Right forelimb (tissue), 1 donor: ENCODE results near the gene ANKRD66.
"Not testable (repeated sequence)": the region's sequence is repeated elsewhere in the genome, so short reads cannot be mapped to it uniquely, and the experiment has no call there.

Source experiments
- DNase-seq: peaks from one replicate; pipeline ENCODE4 v3.0.0-alpha.2; 2018

The ANKRD66 gene

DNA sequence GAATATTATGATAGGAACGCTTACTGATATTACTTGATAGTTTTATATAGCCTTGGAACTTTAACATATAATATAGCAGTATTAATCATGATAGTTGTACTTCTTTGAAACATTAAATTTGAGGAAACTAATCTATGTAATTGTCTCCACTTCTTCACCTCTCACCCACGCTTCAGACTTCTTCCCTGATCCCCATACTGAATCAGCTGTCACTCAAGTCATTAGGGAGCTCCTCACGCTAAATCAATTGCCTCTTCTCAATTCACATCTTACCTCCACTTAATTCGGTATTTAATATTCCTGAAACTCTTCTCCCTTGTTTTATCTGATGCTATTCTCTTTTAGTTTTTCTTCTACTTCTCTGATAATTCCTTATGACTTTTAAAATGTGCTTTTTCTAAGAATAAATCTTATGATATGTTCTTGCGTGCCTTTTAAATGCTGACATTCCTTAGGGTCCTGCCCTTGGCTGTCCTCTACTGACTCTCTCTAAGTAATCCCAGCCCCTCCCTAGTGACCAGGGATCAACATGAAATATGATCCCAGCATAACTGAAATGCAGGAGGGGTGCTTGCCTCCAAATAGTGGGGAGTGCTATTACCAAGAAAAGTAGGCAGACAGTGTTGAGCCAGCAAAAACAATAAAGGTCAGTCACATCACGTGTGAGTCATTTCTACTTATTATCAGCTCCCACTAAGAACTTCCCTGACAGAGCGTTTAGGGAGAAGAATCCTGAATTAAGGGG lies 9.9 kb downstream of the ANKRD66 start:
- DNase-seq, result no peak

DNA sequence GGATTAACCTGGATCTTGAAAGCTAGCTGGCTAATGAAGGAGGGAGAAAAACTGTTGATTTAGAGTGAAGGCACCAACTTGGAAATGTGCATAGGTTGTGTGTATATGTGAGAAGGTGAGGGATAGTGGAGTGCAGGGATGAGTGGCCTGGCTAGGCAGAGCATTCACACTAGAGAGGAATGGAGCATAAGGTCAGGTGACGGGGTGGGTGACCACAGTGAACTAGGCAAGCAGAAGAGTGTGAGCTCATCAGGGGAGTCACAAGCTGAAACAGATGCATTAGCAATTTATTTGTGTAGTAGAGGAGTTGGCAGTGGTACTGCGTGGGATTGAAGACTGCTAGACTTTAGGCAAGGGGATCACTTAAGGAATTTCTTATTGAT lies 10.5 kb downstream of the ANKRD66 start:
- no peak for DNase-seq

DNA sequence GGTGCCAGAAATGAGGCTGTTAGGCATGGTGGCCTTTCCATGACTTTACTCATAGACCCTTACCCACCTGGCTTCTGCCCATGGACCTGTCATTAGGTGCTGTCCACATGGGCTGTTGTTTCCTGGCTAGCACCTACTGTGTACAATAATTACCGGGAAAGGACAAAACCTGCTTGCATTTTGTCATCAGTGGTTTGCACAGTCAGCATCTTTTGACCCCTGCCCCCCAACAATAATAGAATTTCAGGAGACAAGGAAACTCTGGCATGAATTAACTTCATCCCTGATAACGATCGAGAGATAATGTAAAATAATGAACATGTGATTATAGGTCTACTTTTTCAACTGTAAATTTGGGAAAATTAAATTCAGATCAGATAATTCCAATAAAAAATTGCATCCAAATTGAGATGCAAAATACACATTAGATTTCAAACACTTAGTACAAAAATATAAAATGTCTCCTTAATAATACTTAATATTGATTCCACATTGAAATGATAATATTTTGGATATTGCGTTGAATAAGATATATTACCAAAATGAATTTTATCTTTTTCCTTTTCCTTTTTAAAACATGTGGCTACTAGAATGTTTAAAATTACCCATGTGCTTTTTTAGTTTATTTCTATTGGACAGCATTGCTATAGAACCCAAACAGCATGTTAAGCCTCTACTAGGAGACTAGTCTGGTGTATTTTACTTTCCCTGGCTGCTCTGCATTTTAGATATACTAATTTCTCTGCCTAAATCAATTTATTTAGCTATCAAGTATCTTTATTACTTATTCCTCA lies 12.4 kb downstream of the ANKRD66 start:
- no peak for DNase-seq

DNA sequence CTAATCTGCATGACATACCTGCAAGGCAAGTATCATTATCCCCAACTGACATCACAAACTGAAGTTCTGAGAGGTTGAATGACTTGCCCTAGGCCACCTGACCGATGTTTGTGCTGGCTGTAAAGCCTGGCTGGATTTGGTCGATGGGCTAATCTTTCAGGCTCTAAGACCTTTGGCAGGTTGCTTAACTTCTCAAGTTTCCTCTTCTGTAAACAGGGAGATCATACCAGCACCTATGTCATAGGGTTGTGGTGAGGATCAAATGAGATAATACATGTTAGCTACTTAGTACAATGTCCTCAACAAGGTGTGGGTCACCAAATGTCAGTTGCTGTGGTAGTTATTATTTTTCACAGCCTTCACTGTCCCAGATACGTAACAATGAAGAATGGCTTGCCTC lies 14.2 kb downstream of the ANKRD66 start:
- DNase-seq, result no peak

DNA sequence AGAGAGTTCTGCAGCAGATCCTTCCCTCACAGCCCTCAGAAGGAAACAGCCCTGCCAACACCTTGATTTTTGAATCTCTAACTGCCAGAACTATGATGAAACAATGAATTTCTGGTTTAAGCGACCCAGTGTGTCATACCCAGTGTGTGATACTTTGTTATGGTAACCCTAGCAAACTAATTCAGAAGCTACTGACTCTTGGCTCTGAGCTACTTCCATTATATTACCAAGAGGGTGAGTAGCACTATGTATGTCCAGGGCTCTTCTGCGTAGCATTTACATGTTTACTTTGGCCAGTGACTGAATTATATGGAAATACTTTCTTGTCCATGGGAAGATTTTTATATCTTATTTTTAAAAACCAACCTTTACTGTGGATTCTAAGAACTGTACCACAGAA lies 16.7 kb downstream of the ANKRD66 start:
- DNase-seq, result no peak

DNA sequence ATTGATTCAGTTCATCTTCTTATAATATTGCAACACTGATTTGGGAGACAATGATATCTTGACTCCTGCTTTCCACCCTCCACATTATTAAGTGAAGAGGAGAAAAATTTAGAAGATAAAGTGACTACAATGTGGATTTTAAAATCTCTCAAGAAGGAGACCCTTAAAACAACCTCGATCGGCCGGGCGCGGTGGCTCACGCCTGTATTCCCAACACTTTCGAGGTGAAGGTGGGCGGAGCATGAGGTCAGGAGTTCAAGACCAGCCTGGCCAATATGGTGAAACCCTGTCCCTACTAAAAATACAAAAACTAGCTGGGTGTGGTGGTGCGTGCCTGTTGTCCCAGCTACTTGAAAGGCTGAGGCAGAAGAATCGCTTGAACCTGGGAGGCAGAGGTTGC lies 17.5 kb downstream of the ANKRD66 start:
- not testable (repeated sequence) for DNase-seq

DNA sequence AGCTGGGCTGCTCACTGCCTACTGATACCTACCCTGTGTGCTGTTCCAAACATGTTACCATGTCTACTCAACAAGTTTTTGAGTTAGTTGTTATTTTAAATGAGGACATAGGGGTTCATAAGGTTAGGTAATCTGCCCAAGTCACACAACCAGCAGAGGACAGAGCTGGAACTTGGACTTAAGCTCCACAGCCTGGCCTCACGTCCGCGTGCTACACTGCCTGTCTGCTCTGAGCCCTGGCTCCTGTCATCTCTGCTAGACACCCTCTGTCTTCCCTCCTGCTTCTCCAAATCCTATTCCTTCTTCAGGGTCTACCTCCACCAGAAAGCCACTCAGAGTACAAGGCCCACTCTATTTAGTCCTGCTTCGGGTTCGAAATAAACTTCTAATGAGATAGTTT lies 18.2 kb downstream of the ANKRD66 start:
- no peak for DNase-seq

DNA sequence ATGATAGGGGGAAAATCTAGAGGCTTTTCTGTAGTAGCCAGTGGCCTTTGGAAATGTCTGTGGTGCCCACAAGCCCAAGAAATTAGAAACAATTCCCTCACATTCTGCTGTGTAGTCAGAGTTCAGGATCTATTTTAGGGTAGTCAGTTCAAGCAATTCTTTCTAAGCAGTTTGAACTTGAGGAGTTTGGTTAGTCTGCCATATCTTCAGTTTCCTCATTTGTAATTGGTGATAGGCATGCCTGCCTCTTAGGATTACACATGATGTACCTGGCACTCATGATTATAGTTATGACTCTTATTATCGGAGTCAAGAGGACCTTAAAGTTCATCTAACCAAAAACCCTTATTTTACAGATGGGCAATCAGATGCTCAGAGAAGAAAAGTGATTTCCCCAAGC lies 25.3 kb downstream of the ANKRD66 start:
- DNase-seq, result no peak

DNA sequence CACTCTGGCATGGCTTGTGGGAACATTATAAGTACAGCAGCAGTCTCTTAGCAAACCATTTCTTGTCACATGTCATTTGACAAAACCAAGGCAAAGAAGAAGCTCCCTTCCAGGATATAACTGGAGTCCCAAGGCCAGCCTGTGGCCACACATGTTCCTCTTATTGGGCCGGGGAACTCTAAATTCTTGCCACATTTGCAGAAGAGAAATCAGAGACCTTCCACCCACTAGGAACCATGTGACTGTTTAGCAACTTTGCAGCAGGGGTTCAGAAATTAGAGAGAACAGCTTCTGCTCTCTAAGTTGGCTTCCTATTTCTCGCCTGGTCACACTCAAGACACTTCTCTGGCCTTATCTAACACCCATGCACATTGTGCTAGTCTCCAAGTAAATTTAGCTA lies 26.0 kb downstream of the ANKRD66 start:
- no peak for DNase-seq

DNA sequence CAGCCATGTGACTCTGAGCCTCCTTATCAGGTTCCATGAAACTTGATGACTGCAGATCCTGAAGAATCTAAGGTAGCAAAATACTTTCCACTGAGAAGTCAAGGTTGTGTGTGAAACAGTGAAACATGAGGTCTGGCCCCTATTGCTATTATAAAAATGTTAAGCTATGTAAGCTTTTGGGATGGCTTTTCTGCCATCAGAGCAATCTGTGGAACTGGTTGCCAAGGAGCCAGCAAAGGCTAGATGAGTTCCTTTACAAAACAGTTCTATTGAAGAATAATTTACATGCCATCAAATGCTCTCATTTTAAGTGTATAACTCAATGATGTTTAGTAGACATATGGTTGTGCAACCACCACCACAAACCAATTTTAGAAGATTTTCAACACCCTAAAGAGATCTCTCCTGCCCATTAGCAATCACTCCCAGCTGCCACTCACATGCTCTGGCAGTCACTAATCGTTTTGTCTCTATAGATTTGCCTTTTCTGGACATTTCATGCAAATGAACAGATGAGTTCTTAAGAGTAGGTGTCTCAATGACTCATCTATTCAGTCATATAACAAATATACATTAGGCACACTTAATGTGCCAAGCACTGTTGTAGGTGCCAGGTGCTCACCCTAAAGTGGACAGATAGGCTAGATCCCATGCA lies 26.6 kb downstream of the ANKRD66 start:
- no peak for DNase-seq

DNA sequence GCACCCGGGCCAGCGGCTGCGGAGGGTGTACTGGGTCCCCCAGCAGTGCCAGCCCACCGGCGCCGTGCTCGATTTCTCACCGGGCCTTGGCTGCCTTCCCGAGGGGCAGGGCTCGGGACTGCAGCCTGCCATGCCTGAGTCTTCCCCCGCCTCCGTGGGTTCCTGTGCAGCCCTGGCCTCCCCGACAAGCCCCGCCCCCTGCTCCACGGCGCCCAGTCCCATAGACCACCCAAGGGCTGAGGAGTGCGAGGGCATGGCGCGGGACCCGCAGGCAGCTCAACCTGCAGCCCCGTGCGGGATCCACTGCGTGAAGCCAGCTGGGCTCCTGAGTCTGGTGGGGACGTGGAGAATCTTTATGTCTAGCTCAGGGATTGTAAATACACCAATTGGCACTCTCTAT lies 28.0 kb downstream of the ANKRD66 start:
- not testable (repeated sequence) for DNase-seq

DNA sequence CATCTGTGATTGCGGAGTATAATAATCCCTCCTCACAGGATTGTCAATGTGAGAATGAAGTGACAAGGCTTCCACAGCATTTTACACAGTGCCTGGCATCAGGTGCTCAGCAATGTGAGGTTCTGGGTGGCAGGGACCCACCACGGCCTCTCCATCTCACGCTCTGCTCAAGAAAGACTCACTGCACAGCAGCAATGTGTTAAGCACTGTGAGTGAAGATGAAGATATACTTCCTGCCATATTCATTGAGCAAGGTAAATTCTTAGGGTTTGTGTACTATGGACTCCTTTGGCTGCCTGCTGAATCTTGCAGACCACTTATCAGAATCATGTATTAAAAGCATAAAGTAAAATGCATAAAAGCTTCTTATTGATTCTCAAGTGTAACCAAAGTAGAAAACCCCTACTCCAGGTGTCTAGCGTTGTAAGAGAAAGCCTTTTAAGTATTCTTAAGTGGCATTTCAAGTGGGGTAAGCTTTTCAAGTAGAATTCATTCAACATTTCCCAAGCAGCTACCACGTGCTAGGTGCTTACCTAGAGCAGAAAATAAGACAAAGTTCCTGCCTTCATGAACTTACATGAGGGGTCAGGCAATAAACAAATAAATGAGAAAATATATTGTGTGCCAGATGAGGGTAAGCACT lies 29.5 kb downstream of the ANKRD66 start:
- no peak for DNase-seq

DNA sequence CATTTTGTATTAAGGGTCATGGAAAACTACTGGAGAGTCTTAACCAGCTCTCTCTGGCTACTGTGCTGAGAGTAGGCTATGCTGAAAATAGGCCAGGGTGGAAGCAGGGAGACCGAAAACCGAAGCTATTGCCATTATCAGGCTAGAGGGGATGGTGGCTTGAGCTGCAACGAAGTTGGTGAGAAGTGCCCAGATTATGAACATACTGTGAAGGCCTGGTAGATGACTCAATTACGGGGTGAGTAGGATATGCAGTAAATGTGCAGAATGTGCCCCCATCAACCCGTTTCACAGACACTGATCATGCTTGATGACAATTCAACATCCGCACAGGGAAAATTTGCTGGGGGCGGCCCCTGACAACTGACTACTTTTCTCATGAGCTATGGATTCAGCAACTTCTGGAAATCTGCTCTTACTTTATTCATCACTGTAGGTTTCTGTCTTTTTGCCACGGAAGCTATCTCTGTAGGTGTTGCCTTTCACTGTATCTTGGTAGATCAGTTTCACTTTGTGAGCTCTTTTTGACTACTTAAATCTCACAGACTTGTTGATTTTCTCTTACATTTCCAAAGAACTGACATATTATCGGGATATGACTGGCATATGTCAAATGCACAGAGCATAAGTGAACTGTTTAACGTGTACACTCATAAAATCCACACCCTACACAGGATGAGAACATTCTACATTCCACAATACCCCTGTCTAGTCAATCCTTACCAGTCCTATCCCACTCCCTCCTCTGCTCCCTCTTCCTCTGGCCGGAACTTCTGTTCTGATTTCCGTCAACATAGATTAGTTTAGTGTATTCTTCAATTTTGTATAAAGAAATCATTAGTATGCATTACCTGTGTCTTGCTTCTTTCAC lies 31.0 kb downstream of the ANKRD66 start:
- no peak for DNase-seq

DNA sequence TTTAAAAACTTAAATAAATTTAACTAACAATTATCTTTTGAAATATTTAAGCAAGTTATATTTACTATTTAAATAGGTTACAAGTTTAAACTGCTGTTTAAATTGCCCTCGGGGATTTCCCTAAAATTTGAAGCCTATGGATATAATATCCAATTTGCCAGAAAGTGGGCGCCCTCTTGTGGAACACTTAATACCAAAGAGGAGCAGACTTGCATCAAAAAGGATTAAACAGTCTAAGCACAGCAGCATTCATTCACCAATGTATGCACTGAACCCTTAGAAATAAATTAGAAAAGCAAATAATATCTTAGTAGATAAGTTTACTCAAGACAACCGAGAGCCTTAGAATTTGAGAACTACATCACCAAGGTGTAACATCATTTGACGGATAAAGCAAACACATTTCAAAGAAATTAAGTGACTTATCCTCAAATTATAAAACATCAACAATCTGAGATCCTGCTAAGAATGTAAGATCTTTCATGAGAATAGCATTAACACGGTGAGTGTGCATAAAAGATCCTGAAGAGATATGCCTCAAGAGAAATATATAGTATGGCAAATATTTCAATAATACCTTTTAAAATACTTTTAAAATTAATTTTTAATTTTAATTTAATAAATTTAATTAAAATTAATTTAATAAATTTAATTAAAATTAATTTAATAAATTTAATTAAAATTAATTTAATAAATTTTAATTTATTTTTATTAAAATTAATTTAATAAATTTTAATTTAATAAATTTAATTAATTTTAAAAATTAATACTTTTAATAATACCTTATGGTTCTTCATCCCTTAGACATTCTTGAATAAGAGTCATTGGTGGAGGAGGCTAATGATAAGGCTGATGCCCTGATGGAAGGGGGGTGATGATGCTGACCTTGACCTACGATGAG lies 35.0 kb downstream of the ANKRD66 start:
- DNase-seq, result peak; percentile 56

DNA sequence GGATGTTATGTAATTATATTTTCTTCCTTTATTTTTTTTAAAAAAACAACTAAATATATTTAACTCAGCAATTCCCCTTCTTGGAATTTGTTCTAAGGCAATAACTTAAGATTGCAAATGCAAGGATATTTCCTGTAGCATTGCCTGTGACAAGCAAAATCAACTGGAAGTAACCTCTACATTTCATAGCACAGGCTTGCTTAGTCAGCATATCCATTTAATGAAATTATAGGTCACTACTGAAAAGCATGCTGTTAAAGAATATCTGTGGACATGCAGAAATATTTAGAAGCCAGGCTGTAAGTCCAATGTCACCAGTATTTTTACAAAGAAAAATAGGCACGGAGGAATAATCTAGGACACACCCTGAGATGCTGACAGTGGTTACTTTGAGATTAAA lies 37.8 kb downstream of the ANKRD66 start:
- no peak for DNase-seq

DNA sequence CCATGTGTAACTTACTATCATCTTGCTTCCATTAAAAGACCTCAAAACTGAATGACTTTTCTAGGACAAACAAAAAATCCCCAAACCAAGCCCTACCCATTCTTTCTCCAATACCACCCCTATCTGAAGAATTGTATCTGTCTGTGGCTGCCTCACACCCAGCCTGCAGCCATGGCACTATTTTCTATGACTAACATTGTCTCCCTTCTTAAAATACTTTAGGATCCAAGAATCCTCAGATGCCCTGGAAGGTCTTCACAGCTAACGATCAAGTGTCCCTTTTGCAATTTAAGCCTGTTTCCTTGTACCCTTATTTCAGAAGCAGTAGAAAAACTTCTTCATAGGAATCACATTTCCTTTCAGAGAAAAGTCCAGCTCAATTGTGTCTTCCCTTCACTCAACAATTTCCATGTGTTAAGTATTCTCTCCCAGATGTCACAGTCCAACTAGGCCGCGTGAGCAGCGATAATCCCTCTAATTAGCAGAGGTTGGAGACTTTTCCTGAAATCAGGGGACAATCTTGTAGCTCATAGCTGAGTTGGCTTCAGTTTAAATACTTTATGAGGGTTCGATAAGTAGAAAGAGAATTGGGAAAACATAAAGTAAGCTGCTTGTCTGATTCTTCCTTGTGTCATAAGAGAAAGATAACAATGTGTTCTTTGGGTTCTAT lies 41.3 kb downstream of the ANKRD66 start:
- DNase-seq, result no peak

DNA sequence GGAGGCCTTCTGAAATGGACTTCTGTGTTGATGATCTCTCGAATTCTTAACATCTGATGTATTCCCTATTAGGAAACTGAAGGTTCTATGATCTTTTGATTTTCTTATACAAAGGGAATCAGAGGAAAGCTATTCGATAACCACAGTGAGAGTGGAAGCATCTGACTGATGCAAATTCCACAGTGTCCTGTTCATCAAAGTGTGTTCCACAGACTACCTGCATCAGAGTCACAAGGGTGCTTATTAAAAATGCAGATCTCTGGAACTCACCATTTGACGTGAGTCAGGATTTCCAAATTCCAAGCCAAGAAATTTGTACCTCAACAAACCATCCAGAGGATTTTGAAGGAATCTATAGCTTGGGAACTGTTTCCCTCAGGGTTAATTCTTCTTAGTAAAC lies 42.1 kb downstream of the ANKRD66 start:
- no peak for DNase-seq

DNA sequence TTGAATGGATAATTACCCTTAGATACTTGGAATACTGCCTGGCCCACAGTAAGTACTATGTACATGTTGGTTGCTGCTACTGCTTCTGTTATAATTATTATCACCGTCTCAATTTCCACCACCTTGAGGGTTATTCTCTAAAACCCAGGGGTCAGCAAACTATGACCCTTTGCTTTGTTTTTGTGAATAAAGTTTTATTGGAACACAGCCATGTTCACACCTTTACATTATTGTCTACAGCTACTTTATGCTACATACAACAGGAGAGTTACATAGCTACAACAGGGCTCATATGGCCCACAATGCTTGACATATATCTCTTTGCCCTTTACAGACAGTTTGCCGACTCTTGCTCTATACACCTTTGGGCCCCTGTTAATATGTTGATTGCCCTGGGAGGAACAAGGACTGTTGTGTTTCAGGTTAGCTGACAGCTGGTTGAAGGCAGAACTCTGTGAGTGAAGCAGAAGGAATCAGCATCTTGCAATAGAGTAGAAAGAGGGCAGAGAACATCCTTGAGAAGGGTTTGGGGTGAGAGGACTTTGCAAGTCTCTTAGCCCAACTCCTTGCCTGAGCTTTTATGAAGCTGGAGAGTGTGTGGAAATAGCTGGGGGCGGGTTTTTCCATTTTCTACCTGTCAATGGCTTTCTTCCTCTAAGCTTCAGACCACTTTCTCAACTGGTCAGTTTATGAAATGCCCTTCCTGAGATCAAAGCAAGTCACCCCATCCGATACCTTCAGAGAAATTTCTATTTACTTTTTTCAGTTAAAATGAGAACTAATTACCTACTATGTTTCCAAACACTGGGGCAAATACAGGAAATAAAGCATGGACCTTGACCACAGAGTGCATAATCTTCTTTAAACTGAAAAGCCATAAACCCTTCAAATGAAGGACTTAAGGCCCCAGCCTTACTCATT lies 43.0 kb downstream of the ANKRD66 start:
- no peak for DNase-seq

DNA sequence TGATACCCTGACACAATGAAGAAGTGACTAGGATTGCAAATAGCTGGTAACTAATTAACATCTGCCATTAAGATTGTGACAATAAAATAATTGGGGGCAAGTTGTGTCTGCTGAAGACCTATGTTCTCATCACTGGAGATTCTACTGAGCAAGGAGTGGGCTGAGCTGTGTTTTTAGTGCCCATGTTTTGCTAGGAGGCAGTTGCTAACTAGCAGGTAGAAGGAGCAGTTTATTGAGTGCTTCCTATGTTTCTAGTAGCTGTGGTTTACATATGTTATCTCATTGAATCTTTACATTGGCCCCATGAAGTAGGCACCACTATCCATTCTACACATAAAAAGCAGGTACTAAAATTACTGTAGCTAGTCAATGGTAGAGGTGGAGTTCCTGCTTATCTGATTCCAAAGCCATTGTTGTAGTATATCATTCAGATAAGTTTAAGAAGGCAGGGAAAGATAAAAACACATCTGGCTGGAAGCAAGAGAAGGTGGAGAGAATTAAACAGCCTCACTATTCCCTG lies 43.7 kb downstream of the ANKRD66 start:
- DNase-seq, result no peak
